Stimulated activated naive CD8-positive, alpha-beta T cell treated with anti-CD3 and anti-CD28 coated beads, Interleukin-15, Interleukin-2, amounts not matched to agents 100 U/mL and 50 U/mL, for 24 hours (primary cell): ENCODE results near the gene MS4A13.
"Not testable (repeated sequence)": the region's sequence is repeated elsewhere in the genome, so short reads cannot be mapped to it uniquely, and the experiment has no call there.

Experiments used
- ATAC-seq: fragments of 150-1000 bp; cut with Tn5 transposase; one replicate; pipeline ENCODE4 v1.10.0; 2021
- DNase-seq: peaks from one replicate; pipeline ENCODE4 v3.0.0; 2021

Gene MS4A13

GRCh38 chr11:60530454-60531100 is 15.4 kb downstream of the MS4A13 start:
- ATAC-seq (no peak), DNase-seq (no peak)

- not testable (repeated sequence) for DNase-seq, ATAC-seq
Measured at GRCh38 chr11:60532383-60532782, 17.2 kb downstream of the MS4A13 start.

GRCh38 chr11:60538627-60539026 is 23.4 kb downstream of the MS4A13 start:
- not testable (repeated sequence) for DNase-seq, ATAC-seq

GRCh38 chr11:60544077-60544476 is 28.9 kb downstream of the MS4A13 start:
- DNase-seq (no peak), ATAC-seq (no peak)

GRCh38 chr11:60561254-60561653 is 46.1 kb downstream of the MS4A13 start:
- ATAC-seq (no peak), DNase-seq (no peak)

- no peak for ATAC-seq
- DNase-seq: no peak
Measured at GRCh38 chr11:60563553-60564235, 48.5 kb downstream of the MS4A13 start.

GRCh38 chr11:60566776-60567175 is 51.6 kb downstream of the MS4A13 start:
- no peak for ATAC-seq
- DNase-seq: no peak

- ATAC-seq: no peak
- DNase-seq: no peak
Measured at GRCh38 chr11:60570970-60571369, 55.8 kb downstream of the MS4A13 start.

GRCh38 chr11:60589611-60590010 is 74.4 kb downstream of the MS4A13 start:
- ATAC-seq (no peak), DNase-seq (no peak)
